Measurements from ENCODE around the gene RAC3. TPM values are rescaled to one million over a fixed set of nuclear protein-coding genes. Genes with fewer than 3 reads are reported as not detected.

The RAC3 gene
- total and polyA plus RNA-seq, 2 experiments from 2014 or later: 5.5 to 11.8 TPM

DNA sequence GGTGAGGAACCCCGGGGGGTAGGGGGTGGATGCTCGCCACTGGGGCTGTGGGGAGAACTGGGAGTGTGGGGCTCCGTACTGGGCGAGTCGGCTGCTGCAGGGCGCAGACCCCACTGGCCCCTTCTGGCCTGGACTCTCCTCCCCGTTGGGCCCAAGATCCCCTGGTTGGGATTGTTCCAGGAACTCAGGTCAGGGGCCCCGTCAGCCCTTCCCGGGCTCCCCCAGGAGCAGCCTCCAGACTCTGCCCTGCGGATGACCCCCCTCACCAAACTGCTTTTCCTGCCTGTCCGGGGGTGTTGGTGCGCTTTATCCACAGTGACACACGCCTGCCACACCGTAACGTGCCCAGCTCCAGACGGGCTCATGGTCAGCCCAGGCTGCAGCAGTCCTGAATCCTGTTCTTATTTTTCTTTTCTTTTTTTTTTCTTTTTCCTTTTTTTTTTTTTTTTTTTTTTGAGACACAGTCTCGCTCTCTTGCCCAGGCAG lies 29.9 kb upstream of the RAC3 start:
- no peak overlapping the region for H3K27ac ChIP-seq

DNA sequence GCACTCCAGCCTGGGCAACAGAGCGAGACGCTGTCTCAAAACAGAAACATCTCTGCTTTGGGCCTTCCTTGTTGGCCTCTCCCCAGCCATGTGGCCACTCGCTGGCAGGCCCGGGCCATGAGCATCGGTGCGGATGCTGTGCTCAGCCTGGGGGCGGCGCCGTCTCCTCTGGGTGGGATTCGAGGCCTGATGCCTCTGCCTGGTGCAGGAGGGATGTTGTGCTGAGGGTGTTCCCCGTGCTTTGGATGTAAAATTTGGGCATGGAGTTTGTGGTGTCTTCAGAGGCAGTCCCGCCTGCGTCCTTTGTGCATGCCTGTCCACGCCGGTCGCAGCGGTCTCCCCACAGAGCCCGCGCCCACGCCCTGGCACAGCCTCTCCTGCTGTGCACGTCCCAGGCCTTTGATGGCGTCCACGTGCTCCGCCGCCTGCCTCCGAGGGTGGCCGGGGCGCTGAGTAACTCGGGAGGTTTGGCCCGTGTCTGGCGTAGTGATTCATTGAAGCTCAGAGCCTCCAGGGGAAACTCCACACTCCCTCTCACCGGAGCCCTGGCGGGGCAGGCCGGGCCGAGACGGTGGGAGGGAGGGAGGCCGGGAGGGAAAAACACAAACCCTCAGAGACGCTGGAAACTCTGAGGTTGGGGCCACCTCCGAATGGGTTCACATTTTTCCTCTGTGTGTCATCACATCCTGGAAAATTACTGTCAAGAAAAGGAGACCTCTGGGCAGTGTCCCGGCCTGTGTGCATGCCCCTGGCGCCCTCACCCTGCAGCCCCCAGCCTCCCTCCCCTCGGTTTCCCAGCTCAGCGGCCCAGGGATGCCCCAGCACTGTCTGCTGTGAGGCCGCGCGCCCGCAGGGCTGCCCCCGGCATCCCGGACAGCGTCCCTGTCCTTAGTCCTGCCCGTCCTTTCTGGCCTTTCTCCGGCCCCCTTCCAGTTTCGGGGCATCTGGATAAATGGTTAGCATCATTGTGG lies 27.8 kb upstream of the RAC3 start:
- Histone ChIP-seq H3K27ac (peak overlapping the region; percentile 68), H3K36me3 (replicated peaks; ENCODE audit: insufficient read depth, low read depth) (no peaks in the 10 kb centered on the region), H3K79me2 (peaks cover 7% of the 10 kb centered on the region), H3K9me2 (replicated peaks; ENCODE audit: insufficient read depth) (no peaks in the 10 kb centered on the region), H3K4me1 (ENCODE audit: insufficient read depth) (peaks cover 28% of the 10 kb centered on the region), H3K9me3 (ENCODE audit: low read depth) (no peaks in the 10 kb centered on the region), H4K20me1 (ENCODE audit: insufficient read depth, poor library complexity, severe bottlenecking) (no peaks in the 10 kb centered on the region), H3K4me3 (no peak overlapping the region), H3K4me2 (peak overlapping the region; percentile 43), H3K27me3 (no peaks in the 10 kb centered on the region), H2AFZ (no peak overlapping the region)
- TF ChIP-seq EZH2 (IDR thresholded peaks at IDR 0.05; ENCODE audit: borderline replicate concordance): no peak
- no peak for TF ChIP-seq EZH2phosphoT487 (IDR thresholded peaks at IDR 0.05; ENCODE audit: low read depth, severe bottlenecking, unreplicated experiment)
- TF ChIP-seq, protein P1, sequence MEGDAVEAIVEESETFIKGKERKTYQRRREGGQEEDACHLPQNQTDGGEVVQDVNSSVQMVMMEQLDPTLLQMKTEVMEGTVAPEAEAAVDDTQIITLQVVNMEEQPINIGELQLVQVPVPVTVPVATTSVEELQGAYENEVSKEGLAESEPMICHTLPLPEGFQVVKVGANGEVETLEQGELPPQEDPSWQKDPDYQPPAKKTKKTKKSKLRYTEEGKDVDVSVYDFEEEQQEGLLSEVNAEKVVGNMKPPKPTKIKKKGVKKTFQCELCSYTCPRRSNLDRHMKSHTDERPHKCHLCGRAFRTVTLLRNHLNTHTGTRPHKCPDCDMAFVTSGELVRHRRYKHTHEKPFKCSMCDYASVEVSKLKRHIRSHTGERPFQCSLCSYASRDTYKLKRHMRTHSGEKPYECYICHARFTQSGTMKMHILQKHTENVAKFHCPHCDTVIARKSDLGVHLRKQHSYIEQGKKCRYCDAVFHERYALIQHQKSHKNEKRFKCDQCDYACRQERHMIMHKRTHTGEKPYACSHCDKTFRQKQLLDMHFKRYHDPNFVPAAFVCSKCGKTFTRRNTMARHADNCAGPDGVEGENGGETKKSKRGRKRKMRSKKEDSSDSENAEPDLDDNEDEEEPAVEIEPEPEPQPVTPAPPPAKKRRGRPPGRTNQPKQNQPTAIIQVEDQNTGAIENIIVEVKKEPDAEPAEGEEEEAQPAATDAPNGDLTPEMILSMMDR (IDR thresholded peaks at IDR 0.05; ENCODE audit: poor library complexity): no peak
- 63% methylated on average over 50 of the region's 53 CpGs for WGBS (ENCODE audit: low lambda C conversion rate, missing lambda C conversion rate)
- DNase-seq (ENCODE audit: low spot score): peak; percentile 88

More for the DNA sequence above, 29.9 kb upstream of the RAC3 start:
- H3K79me2 ChIP-seq: peaks cover 7% of the 10 kb centered on the region
- peaks cover 29% of the 10 kb centered on the region for H3K4me1 ChIP-seq (ENCODE audit: insufficient read depth)
- no peaks in the 10 kb centered on the region for H3K9me2 ChIP-seq (replicated peaks; ENCODE audit: insufficient read depth)
- no peak for DNase-seq (ENCODE audit: low spot score)
- no peaks in the 10 kb centered on the region for H3K27me3 ChIP-seq
- WGBS (ENCODE audit: low lambda C conversion rate, missing lambda C conversion rate): 87% methylated on average over 14 of the region's 17 CpGs
- no peak for TF ChIP-seq EZH2 (IDR thresholded peaks at IDR 0.05; ENCODE audit: borderline replicate concordance)
- TF ChIP-seq, protein P1 (IDR thresholded peaks at IDR 0.05; ENCODE audit: poor library complexity): no peak
- no peak for TF ChIP-seq EZH2phosphoT487 (IDR thresholded peaks at IDR 0.05; ENCODE audit: low read depth, severe bottlenecking, unreplicated experiment)
- H4K20me1 ChIP-seq (ENCODE audit: insufficient read depth, poor library complexity, severe bottlenecking): no peaks in the 10 kb centered on the region
- no peak overlapping the region for H3K4me2 ChIP-seq
- H3K9me3 ChIP-seq (ENCODE audit: low read depth): no peaks in the 10 kb centered on the region
- H3K4me3 ChIP-seq: no peak overlapping the region
- H3K36me3 ChIP-seq (replicated peaks; ENCODE audit: insufficient read depth, low read depth): no peaks in the 10 kb centered on the region
- no peak overlapping the region for H2AFZ ChIP-seq

DNA sequence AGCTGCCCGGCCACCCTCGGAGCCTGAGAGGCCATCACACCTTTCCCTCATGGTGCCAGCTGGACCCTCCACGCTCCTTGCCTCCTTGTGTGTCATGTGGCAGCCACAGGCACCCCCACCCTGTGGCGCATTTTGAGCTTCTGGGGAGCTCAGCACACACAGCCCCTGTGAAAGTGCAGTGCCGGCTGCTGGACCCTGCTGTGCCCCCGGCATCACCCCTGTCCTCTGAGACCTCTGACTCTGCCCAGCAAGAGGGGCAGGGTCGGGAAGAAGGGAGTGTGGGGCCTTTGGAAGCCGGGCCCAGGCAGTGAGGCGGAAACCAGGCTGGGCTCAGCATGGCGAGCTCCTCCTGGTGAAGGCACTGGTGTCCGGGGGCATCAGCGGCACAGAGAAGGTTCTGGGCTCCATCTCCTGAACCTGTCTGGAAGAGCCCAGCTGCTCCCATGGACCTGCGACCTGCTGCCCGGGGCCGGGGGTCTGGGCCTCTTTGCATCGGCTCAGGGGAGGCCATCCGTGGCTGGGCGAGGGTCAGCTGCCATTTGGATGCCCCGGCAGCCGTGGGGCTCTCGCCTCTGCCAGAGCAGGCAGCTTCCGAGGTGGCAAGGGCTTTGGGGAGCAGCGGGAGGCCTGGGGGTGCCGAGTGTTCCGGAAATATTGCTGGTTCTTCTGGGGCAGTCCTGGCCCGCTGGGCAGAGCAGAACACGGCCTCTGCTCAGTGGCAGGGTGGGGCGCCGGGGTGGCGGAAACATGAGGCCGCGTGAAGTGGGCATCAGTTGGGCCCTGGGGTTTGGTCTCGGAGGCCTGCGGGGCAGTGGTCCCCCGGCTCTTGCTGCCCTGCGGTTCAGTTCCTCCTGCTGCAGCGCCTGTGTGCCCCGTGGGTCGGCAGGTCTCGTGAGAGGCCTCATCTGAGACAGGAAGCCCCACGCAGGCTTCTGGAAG lies 26.7 kb upstream of the RAC3 start:
- H2AFZ ChIP-seq: no peak overlapping the region
- H3K4me1 ChIP-seq (ENCODE audit: insufficient read depth): peaks cover 25% of the 10 kb centered on the region
- DNase-seq (ENCODE audit: low spot score): no peak
- no peaks in the 10 kb centered on the region for H3K36me3 ChIP-seq (replicated peaks; ENCODE audit: insufficient read depth, low read depth)
- TF ChIP-seq, protein P1 (IDR thresholded peaks at IDR 0.05; ENCODE audit: poor library complexity): no peak
- no peak for TF ChIP-seq EZH2 (IDR thresholded peaks at IDR 0.05; ENCODE audit: borderline replicate concordance)
- no peak for TF ChIP-seq EZH2phosphoT487 (IDR thresholded peaks at IDR 0.05; ENCODE audit: low read depth, severe bottlenecking, unreplicated experiment)
- H3K79me2 ChIP-seq: peaks cover 7% of the 10 kb centered on the region
- 95% methylated on average over 37 of the region's 41 CpGs for WGBS (ENCODE audit: low lambda C conversion rate, missing lambda C conversion rate)
- H3K4me2 ChIP-seq: no peak overlapping the region
- H4K20me1 ChIP-seq (ENCODE audit: insufficient read depth, poor library complexity, severe bottlenecking): no peaks in the 10 kb centered on the region
- H3K9me3 ChIP-seq (ENCODE audit: low read depth): no peaks in the 10 kb centered on the region
- H3K27me3 ChIP-seq: no peaks in the 10 kb centered on the region
- H3K9me2 ChIP-seq (replicated peaks; ENCODE audit: insufficient read depth): no peaks in the 10 kb centered on the region
- peak overlapping the region; percentile 58 for H3K27ac ChIP-seq
- H3K4me3 ChIP-seq: no peak overlapping the region
